MM.1S (cell line): Measurements from ENCODE around the gene PAEP.

ENCODE experiments used
- EZH2 ChIP-seq: fragments of 300-600 bp; sonication (generic); optimal IDR thresholded peaks from 2 replicates; pipeline ENCODE3; 2017; ENCODE audit warnings: low read depth, mild to moderate bottlenecking, antibody characterized with exemption, low read length, mixed read lengths
- TF ChIP-seq, protein P1 (sequence below): fragments of 300-600 bp; sonication (generic); IDR thresholded peaks from 2 replicates; pipeline ENCODE4 v1.5.1; 2016; ENCODE audit warnings: antibody characterized with exemption, low read length, mixed read lengths

DNA sequence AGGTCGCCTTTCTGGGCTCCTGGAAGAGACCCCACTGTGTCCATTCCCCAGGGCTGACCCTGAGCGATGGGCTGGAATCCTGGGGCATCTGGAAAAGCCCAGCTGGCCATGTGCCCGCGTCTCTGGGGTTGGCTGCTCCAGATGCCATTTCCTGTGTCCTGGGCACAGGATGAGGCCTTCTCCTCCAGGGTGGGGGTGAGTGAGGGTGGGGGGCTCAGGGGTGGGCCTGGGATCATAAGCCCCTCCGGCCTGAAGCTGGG is 30.7 kb downstream of the PAEP start:
- TF ChIP-seq, protein P1, sequence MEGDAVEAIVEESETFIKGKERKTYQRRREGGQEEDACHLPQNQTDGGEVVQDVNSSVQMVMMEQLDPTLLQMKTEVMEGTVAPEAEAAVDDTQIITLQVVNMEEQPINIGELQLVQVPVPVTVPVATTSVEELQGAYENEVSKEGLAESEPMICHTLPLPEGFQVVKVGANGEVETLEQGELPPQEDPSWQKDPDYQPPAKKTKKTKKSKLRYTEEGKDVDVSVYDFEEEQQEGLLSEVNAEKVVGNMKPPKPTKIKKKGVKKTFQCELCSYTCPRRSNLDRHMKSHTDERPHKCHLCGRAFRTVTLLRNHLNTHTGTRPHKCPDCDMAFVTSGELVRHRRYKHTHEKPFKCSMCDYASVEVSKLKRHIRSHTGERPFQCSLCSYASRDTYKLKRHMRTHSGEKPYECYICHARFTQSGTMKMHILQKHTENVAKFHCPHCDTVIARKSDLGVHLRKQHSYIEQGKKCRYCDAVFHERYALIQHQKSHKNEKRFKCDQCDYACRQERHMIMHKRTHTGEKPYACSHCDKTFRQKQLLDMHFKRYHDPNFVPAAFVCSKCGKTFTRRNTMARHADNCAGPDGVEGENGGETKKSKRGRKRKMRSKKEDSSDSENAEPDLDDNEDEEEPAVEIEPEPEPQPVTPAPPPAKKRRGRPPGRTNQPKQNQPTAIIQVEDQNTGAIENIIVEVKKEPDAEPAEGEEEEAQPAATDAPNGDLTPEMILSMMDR = no peak
- TF ChIP-seq EZH2 = no peak
